Liver (tissue), 10 donors: ENCODE data around the gene DNAL4. TPM values are rescaled to one million over a fixed set of nuclear protein-coding genes. Genes with fewer than 3 reads are reported as not detected.

Experiments used
- DNase-seq: peaks from one replicate; pipeline ENCODE4 v3.0.0-alpha.2; 2017; ENCODE audit warnings: low spot score
- H3K27ac ChIP-seq, 2 donors: one replicate each; pipeline ENCODE4 v1.7.0; 2013; ENCODE audit warnings: inconsistent platforms in 2 of 2, low read length in 2 of 2, control low read depth in 1 of 2, low read depth in 1 of 2, mild to moderate bottlenecking in 1 of 2
- H3K27me3 ChIP-seq, 4 donors: one replicate each; pipeline versions ENCODE4 v1.6.1 to v1.7.0; 2013; ENCODE audit warnings: low read length in 3 of 4, inconsistent platforms in 1 of 4, mild to moderate bottlenecking in 1 of 4, moderate library complexity in 1 of 4; ENCODE audit not compliant: control insufficient read depth in 4 of 4, insufficient read depth in 4 of 4
- H3K36me3 ChIP-seq, 4 donors: one replicate each; pipeline versions ENCODE4 v1.6.1 to v1.7.0; 2013; ENCODE audit warnings: low read length in 3 of 4, mild to moderate bottlenecking in 3 of 4, low read depth in 1 of 4, moderate library complexity in 1 of 4; ENCODE audit not compliant: control insufficient read depth in 4 of 4, insufficient read depth in 3 of 4
- H3K4me1 ChIP-seq, 4 donors: one replicate each; pipeline versions ENCODE4 v1.6.1 to v1.7.0; 2013; ENCODE audit warnings: low read length in 3 of 4, mild to moderate bottlenecking in 3 of 4, moderate library complexity in 1 of 4; ENCODE audit not compliant: control insufficient read depth in 4 of 4, insufficient read depth in 4 of 4
- H3K4me3 ChIP-seq, 3 donors: one replicate each; pipeline versions ENCODE4 v1.6.1 to v1.7.0; 2013; ENCODE audit warnings: low read length in 3 of 3, control low read depth in 1 of 3, low read depth in 1 of 3, mild to moderate bottlenecking in 1 of 3
- H3K9ac ChIP-seq, 2 donors: one replicate each; pipeline ENCODE4 v1.7.0; 2013; ENCODE audit warnings: low read length in 2 of 2, mild to moderate bottlenecking in 2 of 2, moderate library complexity in 2 of 2, control low read depth in 1 of 2, low read depth in 1 of 2
- H3K9me3 ChIP-seq, 4 donors: one replicate each; pipeline versions ENCODE4 v1.6.1 to v1.7.0; 2013; ENCODE audit warnings: low read length in 3 of 4; ENCODE audit not compliant: control insufficient read depth in 4 of 4
- CTCF ChIP-seq: fragments of 150-350 bp; IDR thresholded peaks from 2 replicates; pipeline ENCODE4 v1.5.1; 2017; ENCODE audit warnings: improper control_type of control experiment, low read depth, low read length; ENCODE audit not compliant: missing input control
- EGR1 ChIP-seq, 2 donors: IDR thresholded peaks; 2 replicates each; pipeline ENCODE4 v1.6.1; 2016 to 2018; ENCODE audit warnings: antibody characterized with exemption in 2 of 2, low read depth in 2 of 2
- FOXA2 ChIP-seq: IDR thresholded peaks from 2 replicates; pipeline ENCODE4 v1.6.1; 2016; ENCODE audit warnings: antibody characterized with exemption
- GABPA ChIP-seq, 2 donors: IDR thresholded peaks in 1 of 2; conservative IDR thresholded peaks in 1 of 2; 2 replicates each; pipeline ENCODE4 v1.6.1; 2016; ENCODE audit warnings: antibody characterized with exemption in 2 of 2, mild to moderate bottlenecking in 1 of 2, moderate library complexity in 1 of 2
- HNF4G ChIP-seq: IDR thresholded peaks from 2 replicates; pipeline ENCODE4 v1.6.1; 2016; ENCODE audit warnings: antibody characterized with exemption
- JUND ChIP-seq, 2 donors: IDR thresholded peaks; 2 replicates each; pipeline ENCODE4 v1.6.1; 2016; ENCODE audit warnings: antibody characterized with exemption in 2 of 2
- NR2F2 ChIP-seq: IDR thresholded peaks from 2 replicates; pipeline ENCODE4 v1.6.1; 2016; ENCODE audit warnings: antibody characterized with exemption
- RAD21 ChIP-seq, 2 donors: IDR thresholded peaks; 2 replicates each; pipeline ENCODE4 v1.6.1; 2016; ENCODE audit warnings: antibody characterized with exemption in 2 of 2, mild to moderate bottlenecking in 2 of 2
- RXRA ChIP-seq, 2 donors: IDR thresholded peaks; 2 replicates each; pipeline ENCODE4 v1.6.1; 2017 to 2018; ENCODE audit warnings: antibody characterized with exemption in 2 of 2, mild to moderate bottlenecking in 1 of 2
- SP1 ChIP-seq: IDR thresholded peaks from 2 replicates; pipeline ENCODE4 v1.6.1; 2018; ENCODE audit warnings: antibody characterized with exemption, mild to moderate bottlenecking
- YY1 ChIP-seq: IDR thresholded peaks from 2 replicates; pipeline ENCODE4 v1.6.1; 2016; ENCODE audit warnings: antibody characterized with exemption, mild to moderate bottlenecking
- WGBS: extraction: QIAGEN DNeasy Blood & Tissue Kit; methylation state at CpG from one replicate; pipeline ENCODE4 v1.1.7; 2013; 5-methylcytosine and 5-hydroxymethylcytosine counted together
- polyA plus RNA-seq, 2 donors: library from polyadenylated mRNA; stranded (reverse) in 1 of 2; unstranded in 1 of 2; fragments of 200-250 nt in 1 of 2; fragments of >200 nt in 1 of 2; fragmentation: Nextera tagmentation in 1 of 2; extraction: Ambion mirVana in 1 of 2; gene quantifications; one replicate each; pipeline versions ENCODE4 v1.2.1 to v1.2.3, GENCODE V29; 2013 to 2015
- small RNA-seq: library from RNA; depleted of rRNA; stranded (forward); fragments of <200 nt; gene quantifications from one replicate; pipeline ENCODE3, GENCODE V24; 2014
- total RNA-seq, 2 donors: library from RNA; depleted of rRNA; stranded (reverse); fragments of >200 nt; gene quantifications; one replicate each; pipeline ENCODE4 v1.2.3, GENCODE V29; 2014
- TF ChIP-seq, protein P1 (sequence below): IDR thresholded peaks from 2 replicates; pipeline ENCODE4 v1.6.1; 2016; ENCODE audit warnings: antibody characterized with exemption
- TF ChIP-seq, protein P2 (sequence below): IDR thresholded peaks from 2 replicates; pipeline ENCODE4 v1.6.1; 2016; ENCODE audit warnings: antibody characterized with exemption, mild to moderate bottlenecking
- TF ChIP-seq, protein P3 (sequence below): IDR thresholded peaks from 2 replicates; pipeline ENCODE4 v1.6.1; 2016; ENCODE audit warnings: antibody characterized with exemption
- donor health status: healthy.
- donor health status: healthy.
- donor health status: healthy.
- donor health status: healthy.
- donor health status: healthy.

Gene DNAL4
- total and polyA plus RNA-seq, 4 donors, result 4.0 to 5.6 (median 4.9) TPM

- Histone ChIP-seq H3K9me3 (no peaks in the 10 kb centered on the region), H3K27ac (no peak overlapping the region), H3K4me1 (peaks cover 18 to 34% (median 28%) of the 10 kb centered on the region in 4 donors), H3K27me3 (no peaks in the 10 kb centered on the region), H3K36me3 (peaks cover 31 to 73% (median 52%) of the 10 kb centered on the region in 4 donors), H3K9ac (no peak overlapping the region), H3K4me3 (no peak overlapping the region)
- no peak for TF ChIP-seq JUND (IDR thresholded peaks at IDR 0.05)
- TF ChIP-seq RXRA (IDR thresholded peaks at IDR 0.05), result no peak
- no peak for TF ChIP-seq GABPA (IDR thresholded peaks at IDR 0.05 in 1 of 2, conservative IDR thresholded peaks at IDR 0.05 in 1 of 2)
- TF ChIP-seq HNF4G, result no peak
- TF ChIP-seq, protein P1, sequence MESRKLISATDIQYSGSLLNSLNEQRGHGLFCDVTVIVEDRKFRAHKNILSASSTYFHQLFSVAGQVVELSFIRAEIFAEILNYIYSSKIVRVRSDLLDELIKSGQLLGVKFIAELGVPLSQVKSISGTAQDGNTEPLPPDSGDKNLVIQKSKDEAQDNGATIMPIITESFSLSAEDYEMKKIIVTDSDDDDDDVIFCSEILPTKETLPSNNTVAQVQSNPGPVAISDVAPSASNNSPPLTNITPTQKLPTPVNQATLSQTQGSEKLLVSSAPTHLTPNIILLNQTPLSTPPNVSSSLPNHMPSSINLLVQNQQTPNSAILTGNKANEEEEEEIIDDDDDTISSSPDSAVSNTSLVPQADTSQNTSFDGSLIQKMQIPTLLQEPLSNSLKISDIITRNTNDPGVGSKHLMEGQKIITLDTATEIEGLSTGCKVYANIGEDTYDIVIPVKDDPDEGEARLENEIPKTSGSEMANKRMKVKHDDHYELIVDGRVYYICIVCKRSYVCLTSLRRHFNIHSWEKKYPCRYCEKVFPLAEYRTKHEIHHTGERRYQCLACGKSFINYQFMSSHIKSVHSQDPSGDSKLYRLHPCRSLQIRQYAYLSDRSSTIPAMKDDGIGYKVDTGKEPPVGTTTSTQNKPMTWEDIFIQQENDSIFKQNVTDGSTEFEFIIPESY, result no peak
- no peak for TF ChIP-seq EGR1 (IDR thresholded peaks at IDR 0.05; ENCODE audit: low read depth in 2 of 2)
- TF ChIP-seq NR2F2, result no peak
- TF ChIP-seq SP1, result no peak
- TF ChIP-seq FOXA2, result no peak
- TF ChIP-seq RAD21 (IDR thresholded peaks at IDR 0.05), result no peak
- TF ChIP-seq CTCF, result no peak
- TF ChIP-seq YY1, result no peak
- TF ChIP-seq, protein P2, sequence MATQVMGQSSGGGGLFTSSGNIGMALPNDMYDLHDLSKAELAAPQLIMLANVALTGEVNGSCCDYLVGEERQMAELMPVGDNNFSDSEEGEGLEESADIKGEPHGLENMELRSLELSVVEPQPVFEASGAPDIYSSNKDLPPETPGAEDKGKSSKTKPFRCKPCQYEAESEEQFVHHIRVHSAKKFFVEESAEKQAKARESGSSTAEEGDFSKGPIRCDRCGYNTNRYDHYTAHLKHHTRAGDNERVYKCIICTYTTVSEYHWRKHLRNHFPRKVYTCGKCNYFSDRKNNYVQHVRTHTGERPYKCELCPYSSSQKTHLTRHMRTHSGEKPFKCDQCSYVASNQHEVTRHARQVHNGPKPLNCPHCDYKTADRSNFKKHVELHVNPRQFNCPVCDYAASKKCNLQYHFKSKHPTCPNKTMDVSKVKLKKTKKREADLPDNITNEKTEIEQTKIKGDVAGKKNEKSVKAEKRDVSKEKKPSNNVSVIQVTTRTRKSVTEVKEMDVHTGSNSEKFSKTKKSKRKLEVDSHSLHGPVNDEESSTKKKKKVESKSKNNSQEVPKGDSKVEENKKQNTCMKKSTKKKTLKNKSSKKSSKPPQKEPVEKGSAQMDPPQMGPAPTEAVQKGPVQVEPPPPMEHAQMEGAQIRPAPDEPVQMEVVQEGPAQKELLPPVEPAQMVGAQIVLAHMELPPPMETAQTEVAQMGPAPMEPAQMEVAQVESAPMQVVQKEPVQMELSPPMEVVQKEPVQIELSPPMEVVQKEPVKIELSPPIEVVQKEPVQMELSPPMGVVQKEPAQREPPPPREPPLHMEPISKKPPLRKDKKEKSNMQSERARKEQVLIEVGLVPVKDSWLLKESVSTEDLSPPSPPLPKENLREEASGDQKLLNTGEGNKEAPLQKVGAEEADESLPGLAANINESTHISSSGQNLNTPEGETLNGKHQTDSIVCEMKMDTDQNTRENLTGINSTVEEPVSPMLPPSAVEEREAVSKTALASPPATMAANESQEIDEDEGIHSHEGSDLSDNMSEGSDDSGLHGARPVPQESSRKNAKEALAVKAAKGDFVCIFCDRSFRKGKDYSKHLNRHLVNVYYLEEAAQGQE, result no peak
- TF ChIP-seq, protein P3, sequence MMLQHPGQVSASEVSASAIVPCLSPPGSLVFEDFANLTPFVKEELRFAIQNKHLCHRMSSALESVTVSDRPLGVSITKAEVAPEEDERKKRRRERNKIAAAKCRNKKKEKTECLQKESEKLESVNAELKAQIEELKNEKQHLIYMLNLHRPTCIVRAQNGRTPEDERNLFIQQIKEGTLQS, result no peak
- no peak for DNase-seq
- WGBS, result 96% methylated on average over 18 of the region's 18 CpGs
Measured at GRCh38 chr22:38728871-38729796, 64.8 kb downstream of the DNAL4 start.

Small RNA genes within 50 kb of the gene (small RNA-seq; reads per million reads assigned to genes)
- gene AL021707.8, result not detected

Other genes starting within 250 kb of the DNAL4 start
- gene DMC1, start 224.0 kb downstream of the DNAL4 start, total RNA-seq, result 1 to 10 TPM in 1 of 2 donors, under 1 TPM in 1; 0.25 to 6.8 TPM
- gene DMC1, start 224.0 kb downstream of the DNAL4 start, polyA plus RNA-seq, result 1 to 10 TPM in 1 of 2 donors, not detected in 1; 1.1 TPM
- gene FAM227A, start 137.8 kb downstream of the DNAL4 start, total RNA-seq, result under 1 TPM; 0.05 to 0.42 TPM
- under 1 TPM; 0.01 to 0.03 TPM for gene FAM227A, start 137.8 kb downstream of the DNAL4 start, polyA plus RNA-seq
- gene CBY1, start 137.5 kb downstream of the DNAL4 start, total RNA-seq, result 1 to 10 TPM; 6.3 to 8.6 TPM
- gene CBY1, start 137.5 kb downstream of the DNAL4 start, polyA plus RNA-seq, result 10 to 100 TPM in 1 of 2 donors, 1 to 10 TPM in 1; 9.3 to 14.9 TPM
- gene TOMM22, start 112.2 kb downstream of the DNAL4 start, total RNA-seq, result 10 to 100 TPM; 20.2 to 20.8 TPM
- gene TOMM22, start 112.2 kb downstream of the DNAL4 start, polyA plus RNA-seq, result 10 to 100 TPM; 21.9 to 44.3 TPM
- 10 to 100 TPM; 15.6 to 20.6 TPM for gene JOSD1, start 93.2 kb downstream of the DNAL4 start, total RNA-seq
- 10 to 100 TPM in 1 of 2 donors, 1 to 10 TPM in 1; 3.4 to 13.8 TPM for gene JOSD1, start 93.2 kb downstream of the DNAL4 start, polyA plus RNA-seq
- gene GTPBP1, start 88.2 kb downstream of the DNAL4 start, total RNA-seq, result 10 to 100 TPM; 24.3 to 56.3 TPM
- gene GTPBP1, start 88.2 kb downstream of the DNAL4 start, polyA plus RNA-seq, result 1 to 10 TPM; 5.3 to 7.8 TPM
- 100 to 1,000 TPM in 1 of 2 donors, 10 to 100 TPM in 1; 53.3 to 170 TPM for gene SUN2, start 38.1 kb downstream of the DNAL4 start, total RNA-seq
- gene SUN2, start 38.1 kb downstream of the DNAL4 start, polyA plus RNA-seq, result 100 to 1,000 TPM in 1 of 2 donors, 10 to 100 TPM in 1; 13.1 to 110 TPM
- under 1 TPM; 0.05 to 0.25 TPM for gene NPTXR, start 49.9 kb upstream of the DNAL4 start, total RNA-seq
- under 1 TPM; 0.07 to 0.45 TPM for gene NPTXR, start 49.9 kb upstream of the DNAL4 start, polyA plus RNA-seq
- 10 to 100 TPM; 10.8 to 11.0 TPM for gene CBX6, start 78.1 kb upstream of the DNAL4 start, total RNA-seq
- 1 to 10 TPM; 7.3 to 9.6 TPM for gene CBX6, start 78.1 kb upstream of the DNAL4 start, polyA plus RNA-seq
- 1 to 10 TPM; 8.4 to 8.7 TPM for gene APOBEC3A, start 163.5 kb upstream of the DNAL4 start, total RNA-seq
- under 1 TPM; 0.26 to 0.77 TPM for gene APOBEC3A, start 163.5 kb upstream of the DNAL4 start, polyA plus RNA-seq
- 1 to 10 TPM in 1 of 2 donors, under 1 TPM in 1; 0.08 to 6.0 TPM for gene APOBEC3B, start 188.2 kb upstream of the DNAL4 start, total RNA-seq
- 1 to 10 TPM in 1 of 2 donors, under 1 TPM in 1; 0.61 to 1.2 TPM for gene APOBEC3B, start 188.2 kb upstream of the DNAL4 start, polyA plus RNA-seq
- 10 to 100 TPM in 1 of 2 donors, 1 to 10 TPM in 1; 1.2 to 11.9 TPM for gene APOBEC3C, start 220.1 kb upstream of the DNAL4 start, total RNA-seq
- gene APOBEC3C, start 220.1 kb upstream of the DNAL4 start, polyA plus RNA-seq, result 1 to 10 TPM; 2.2 to 5.2 TPM
- 1 to 10 TPM in 1 of 2 donors, under 1 TPM in 1; 0.50 to 1.4 TPM for gene APOBEC3D, start 227.0 kb upstream of the DNAL4 start, total RNA-seq
- gene APOBEC3D, start 227.0 kb upstream of the DNAL4 start, polyA plus RNA-seq, result under 1 TPM; 0.29 to 0.78 TPM
- gene APOBEC3F, start 246.7 kb upstream of the DNAL4 start, total RNA-seq, result 1 to 10 TPM; 2.3 to 4.5 TPM
- gene APOBEC3F, start 246.7 kb upstream of the DNAL4 start, polyA plus RNA-seq, result 1 to 10 TPM; 1.6 to 1.7 TPM